ENCODE measurements around the gene RRP36.
"Not testable (repeated sequence)": the region's sequence is repeated elsewhere in the genome, so short reads cannot be mapped to it uniquely, and the experiment has no call there.

Gene RRP36

GRCh38 chr6:43040542-43041257 lies 19.3 kb downstream of the RRP36 start:
- DNase-seq = no peak

GRCh38 chr6:43041475-43041874 lies 20.1 kb downstream of the RRP36 start:
- DNase-seq = not testable (repeated sequence)

- no peak for DNase-seq
Observed at GRCh38 chr6:43043310-43043709, 21.9 kb downstream of the RRP36 start.

- no peak for DNase-seq
Observed at GRCh38 chr6:43045371-43045930, 24.0 kb downstream of the RRP36 start.

- no peak for DNase-seq
Observed at GRCh38 chr6:43047998-43048397, 26.6 kb downstream of the RRP36 start.

GRCh38 chr6:43050981-43051380 lies 29.6 kb downstream of the RRP36 start:
- DNase-seq = no peak

GRCh38 chr6:43052225-43052841 lies 30.9 kb downstream of the RRP36 start:
- no peak for DNase-seq

GRCh38 chr6:43052842-43053544 lies 31.6 kb downstream of the RRP36 start:
- peak in 1 of 2 experiments; percentile 18 for DNase-seq

- DNase-seq = peak; percentile 78 to 90
Observed at GRCh38 chr6:43053545-43054205, 32.3 kb downstream of the RRP36 start, which contains the start of gene CUL7. Gene CUL7, minus strand, starts transcription at chr6:43053851. Its CDS starts 1,063 bp downstream, at chr6:43052788.

- no peak for DNase-seq
Observed at GRCh38 chr6:43054206-43054943, 33.0 kb downstream of the RRP36 start.

- DNase-seq = no peak
Observed at GRCh38 chr6:43055966-43056365, 34.5 kb downstream of the RRP36 start.

GRCh38 chr6:43058531-43058930 lies 37.1 kb downstream of the RRP36 start:
- no peak for DNase-seq

- peak; percentile 98 for DNase-seq
Observed at GRCh38 chr6:43059168-43060033, 38.0 kb downstream of the RRP36 start, which contains the start of the genes KLC4 and MRPL2. Gene KLC4, plus strand, starts transcription at chr6:43059631. Its CDS starts 1,705 bp downstream, at chr6:43061336. Gene MRPL2, minus strand, starts transcription at chr6:43059434. Its CDS starts 53 bp downstream, at chr6:43059381.

- DNase-seq = no peak
Observed at GRCh38 chr6:43060034-43060754, 38.8 kb downstream of the RRP36 start.

- DNase-seq = no peak
Observed at GRCh38 chr6:43060755-43061633, 39.6 kb downstream of the RRP36 start.

GRCh38 chr6:43061861-43062260 lies 40.4 kb downstream of the RRP36 start:
- DNase-seq = no peak

- DNase-seq = no peak
Observed at GRCh38 chr6:43062818-43063217, 41.4 kb downstream of the RRP36 start.

- DNase-seq = peak in 1 of 2 experiments; percentile 40
Observed at GRCh38 chr6:43070028-43070632, 48.7 kb downstream of the RRP36 start.
